GM21825 (cell line): ENCODE measurements around the gene CDC42BPA.
"Not testable (repeated sequence)": the region's sequence is repeated elsewhere in the genome, so short reads cannot be mapped to it uniquely, and the experiment has no call there.

Experiments
- ATAC-seq: cut with Tn5 transposase; IDR thresholded peaks from one replicate; pipeline ENCODE4 v1.9.1; 2021; ENCODE audit warnings: mild to moderate bottlenecking, moderate library complexity; ENCODE audit not compliant: unreplicated experiment

The CDC42BPA gene

GRCh38 chr1:227261501-227261900 is 56.8 kb downstream of the CDC42BPA start:
- ATAC-seq: no peak

DNA sequence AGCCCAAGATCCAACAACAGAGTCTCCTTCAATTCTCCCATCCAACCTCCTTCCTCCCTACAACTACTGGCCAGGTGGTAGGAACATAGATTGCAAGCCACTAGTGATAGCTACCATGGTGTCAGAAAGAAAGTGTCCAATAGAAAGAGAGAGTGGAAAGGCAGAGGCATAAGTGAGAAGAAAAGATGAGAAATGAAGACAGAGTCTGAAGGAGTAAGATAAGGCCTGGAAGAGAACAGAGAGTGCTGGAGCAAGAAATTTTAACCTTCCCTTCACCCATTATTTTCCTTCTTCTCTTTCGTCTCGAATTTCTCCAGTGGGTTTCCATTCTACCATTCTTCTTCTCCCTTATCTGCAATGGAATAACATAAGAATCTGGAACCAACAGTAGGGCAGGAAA is 57.9 kb downstream of the CDC42BPA start:
- no peak for ATAC-seq

DNA sequence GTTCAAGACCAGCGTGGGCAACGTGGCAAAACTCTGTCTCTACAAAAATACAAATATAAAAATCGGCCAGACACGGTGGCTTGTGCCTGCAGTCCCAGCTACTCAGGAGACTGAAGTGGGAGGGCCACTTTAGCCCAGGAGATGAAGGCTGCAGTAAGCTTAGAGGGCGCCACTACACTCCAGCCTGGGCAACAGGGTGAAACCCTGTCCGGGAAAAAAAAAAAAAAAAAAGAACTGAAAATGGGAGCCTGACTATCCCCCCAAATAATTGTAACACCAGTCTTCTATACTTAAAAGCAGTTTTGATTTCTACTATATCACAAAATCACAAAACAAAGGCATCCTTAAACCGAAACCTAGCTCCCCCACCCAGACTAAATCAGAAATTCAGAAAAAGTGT is 60.3 kb downstream of the CDC42BPA start:
- ATAC-seq: no peak

DNA sequence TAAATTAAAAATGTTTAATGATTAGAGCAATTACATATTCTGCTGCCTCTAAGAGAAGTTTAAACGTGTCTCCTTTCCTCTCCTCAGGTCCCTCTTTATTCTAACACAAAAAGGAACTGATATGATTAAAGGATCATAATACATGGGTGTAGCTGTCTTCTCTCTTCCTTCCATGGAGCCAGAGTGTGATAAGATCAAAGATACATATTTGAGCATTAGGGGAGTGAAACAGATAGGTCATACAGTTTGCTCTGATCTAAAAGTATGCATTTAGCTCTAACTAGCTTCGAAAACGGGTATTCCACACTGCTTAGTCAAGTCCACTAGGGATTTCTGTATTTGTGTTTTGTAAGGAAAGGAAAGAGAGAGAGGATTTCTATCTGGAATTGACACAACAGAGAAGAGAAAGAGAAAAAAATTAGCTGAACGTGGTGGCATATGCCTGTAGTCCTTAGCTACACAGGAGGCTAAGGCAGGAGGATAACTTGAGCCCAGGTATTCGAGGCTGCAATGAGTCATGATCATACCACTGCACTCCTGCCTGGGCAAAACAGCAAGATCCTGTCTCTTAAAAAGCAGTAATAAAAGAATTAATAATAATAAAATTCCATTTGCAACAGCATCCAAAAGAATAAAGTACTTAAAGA is 63.1 kb downstream of the CDC42BPA start:
- ATAC-seq: no peak

DNA sequence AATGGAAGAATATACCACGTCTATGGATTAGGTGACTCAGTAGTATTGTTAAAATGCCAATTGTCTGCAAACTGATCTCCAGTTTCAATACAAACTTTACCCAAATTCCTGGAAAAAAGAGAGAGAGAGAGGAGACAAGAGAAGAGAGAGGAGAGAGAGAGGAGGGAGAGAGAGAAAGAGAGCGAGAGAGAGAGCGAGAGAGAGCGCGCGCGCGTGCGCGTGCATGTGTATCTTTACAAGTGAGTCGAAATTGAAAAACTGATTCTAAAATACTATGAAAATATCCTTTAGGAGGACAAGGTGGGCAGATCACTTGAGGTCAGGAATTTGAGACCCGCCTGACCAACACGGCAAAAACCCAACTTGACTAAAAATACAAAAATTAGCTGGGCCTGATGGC is 65.2 kb downstream of the CDC42BPA start:
- ATAC-seq: no peak

- no peak for ATAC-seq
Observed at GRCh38 chr1:227245613-227246320, 72.5 kb downstream of the CDC42BPA start.

DNA sequence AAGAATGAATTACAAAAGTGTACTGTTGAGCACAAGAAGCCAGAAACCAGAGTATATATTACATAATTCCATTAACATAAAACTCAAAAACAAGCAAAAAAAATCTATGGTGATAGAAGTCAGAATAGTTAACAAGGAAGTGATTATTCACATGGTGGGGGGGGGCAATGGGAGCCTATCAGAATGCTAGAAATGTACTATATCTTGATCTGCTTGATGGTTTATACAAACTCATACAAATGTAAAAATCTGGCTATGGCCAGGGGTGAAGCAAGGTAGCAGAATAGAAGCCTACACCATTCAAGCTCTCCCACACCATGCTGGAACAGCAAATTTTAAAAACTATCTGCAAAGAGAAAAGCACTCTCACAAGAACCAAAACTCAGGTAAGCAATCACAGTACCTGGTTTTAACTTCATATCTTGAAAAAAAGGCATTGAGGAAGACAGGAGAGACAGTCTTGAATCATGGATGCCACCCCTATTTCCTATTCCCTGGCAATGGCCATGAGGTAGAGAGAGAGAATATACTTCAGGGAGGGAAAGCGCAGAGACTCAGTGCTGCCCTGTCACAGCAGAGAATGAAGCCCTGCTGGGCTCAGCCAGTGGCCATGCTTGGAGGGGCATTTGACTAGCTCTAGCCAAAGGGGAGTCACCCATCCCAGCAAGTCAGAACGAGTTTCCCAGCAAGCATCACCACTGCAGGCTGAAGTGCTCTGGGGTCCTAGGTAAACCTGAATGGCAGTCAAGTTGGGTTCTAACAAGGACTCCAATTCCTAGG is 73.8 kb downstream of the CDC42BPA start:
- ATAC-seq: no peak

DNA sequence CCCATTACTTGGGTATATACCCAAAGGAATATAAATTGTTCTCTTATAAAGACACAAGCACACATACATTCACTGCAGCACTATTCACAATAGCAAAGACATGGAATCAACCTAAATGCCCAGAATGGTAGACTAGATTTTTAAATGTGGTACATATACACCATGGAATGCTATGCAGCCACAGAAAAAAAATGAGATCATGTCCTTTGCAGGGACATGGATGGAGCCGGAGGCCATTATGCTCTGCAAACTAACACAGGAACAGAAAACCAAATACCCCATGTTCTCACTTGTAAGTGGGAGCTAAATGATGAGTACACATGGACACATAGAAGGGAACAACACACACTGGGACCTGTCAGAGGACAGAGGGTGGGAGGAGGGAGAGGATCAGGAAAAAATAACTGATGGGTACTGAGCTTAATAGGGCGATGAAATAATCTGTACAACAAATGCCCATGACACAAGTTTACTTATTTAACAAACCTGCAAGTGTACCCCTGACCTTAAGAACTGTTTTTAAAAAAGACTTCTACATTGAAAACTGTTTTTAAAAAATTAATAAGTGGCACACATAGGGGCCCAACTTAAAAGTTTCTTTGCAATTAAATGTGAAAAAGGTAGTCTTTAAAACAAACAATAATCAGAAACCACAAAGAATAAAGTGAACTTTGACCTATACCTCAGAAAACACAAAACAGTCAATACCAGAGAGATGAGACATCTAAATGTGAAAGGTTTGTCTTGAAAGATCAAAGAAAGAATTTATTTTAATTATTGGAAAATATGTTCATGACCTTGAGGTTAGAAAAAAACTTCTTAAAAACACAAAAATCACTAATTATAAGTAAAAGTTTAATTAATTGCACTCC is 75.2 kb downstream of the CDC42BPA start:
- no peak for ATAC-seq

DNA sequence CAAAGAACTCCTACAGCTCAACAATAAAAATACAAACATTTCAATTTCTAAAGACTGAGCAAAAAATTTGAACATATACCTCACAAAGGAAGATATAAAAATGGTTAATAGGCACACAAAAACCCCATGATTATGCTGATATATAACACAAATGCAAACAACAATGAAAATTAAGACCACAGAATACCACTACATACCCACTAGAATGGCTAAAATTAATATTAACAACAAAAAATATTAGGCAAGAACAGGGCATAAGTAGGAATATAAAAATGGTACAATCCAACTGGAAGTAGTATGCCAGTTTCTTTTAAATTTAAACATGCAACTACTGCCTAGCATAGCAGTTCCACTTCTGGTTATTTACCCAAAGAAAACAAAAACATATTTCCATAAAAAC is 77.3 kb downstream of the CDC42BPA start:
- ATAC-seq: no peak

- ATAC-seq: no peak
Observed at GRCh38 chr1:227234998-227235405, 83.3 kb downstream of the CDC42BPA start.

- not testable (repeated sequence) for ATAC-seq
Observed at GRCh38 chr1:227231128-227231527, 87.2 kb downstream of the CDC42BPA start.

- no peak for ATAC-seq
Observed at GRCh38 chr1:227228201-227228600, 90.1 kb downstream of the CDC42BPA start.

DNA sequence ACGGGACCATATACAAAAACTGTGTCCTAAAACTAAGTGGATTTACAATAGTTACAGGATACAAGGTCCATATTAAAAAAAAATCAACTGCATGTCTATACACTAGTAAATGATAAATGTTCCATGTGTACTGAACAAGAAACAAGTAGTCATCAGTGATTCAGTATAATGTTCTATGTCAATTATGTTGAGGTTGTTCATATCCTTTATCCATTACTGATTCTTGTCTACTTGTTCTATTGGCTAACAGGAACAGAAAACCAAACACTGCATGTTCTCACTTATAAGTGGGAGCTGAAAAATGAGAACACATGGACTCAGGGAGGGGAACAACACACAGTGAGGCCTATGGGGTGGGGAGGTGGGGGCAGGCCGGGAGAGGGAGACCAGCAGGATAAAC is 90.5 kb downstream of the CDC42BPA start:
- no peak for ATAC-seq

GRCh38 chr1:227225715-227226346 is 92.5 kb downstream of the CDC42BPA start:
- ATAC-seq: no peak

- no peak for ATAC-seq
Observed at GRCh38 chr1:227223171-227223806, 95.0 kb downstream of the CDC42BPA start.

DNA sequence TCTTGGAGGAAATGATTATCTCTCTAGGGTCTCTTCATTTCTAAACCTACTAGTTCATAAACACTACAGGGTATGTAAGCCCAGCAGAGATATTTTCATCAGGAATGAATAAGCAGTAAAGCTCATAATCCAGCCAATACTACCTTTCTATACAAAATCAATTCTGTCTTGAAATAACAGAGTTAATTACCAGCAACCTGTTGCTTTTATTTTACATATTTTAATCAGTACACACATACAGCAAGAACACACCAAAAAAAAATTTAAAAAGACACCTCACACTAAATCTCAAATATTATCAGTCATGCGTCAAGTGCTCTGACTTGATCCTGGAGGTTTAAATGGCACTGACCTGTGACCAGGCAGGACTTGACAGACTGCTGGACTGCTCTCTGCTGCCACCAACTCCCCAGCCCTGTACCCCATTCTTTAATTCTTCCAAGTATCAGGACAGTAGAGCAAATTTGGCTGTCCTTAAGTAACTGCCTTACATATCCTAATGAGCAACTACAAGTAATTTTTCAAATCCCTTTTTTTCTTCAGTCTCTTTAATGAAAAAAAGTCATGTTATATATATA is 98.5 kb downstream of the CDC42BPA start:
- no peak for ATAC-seq

- no peak for ATAC-seq
Observed at GRCh38 chr1:227218870-227219573, 99.3 kb downstream of the CDC42BPA start.

DNA sequence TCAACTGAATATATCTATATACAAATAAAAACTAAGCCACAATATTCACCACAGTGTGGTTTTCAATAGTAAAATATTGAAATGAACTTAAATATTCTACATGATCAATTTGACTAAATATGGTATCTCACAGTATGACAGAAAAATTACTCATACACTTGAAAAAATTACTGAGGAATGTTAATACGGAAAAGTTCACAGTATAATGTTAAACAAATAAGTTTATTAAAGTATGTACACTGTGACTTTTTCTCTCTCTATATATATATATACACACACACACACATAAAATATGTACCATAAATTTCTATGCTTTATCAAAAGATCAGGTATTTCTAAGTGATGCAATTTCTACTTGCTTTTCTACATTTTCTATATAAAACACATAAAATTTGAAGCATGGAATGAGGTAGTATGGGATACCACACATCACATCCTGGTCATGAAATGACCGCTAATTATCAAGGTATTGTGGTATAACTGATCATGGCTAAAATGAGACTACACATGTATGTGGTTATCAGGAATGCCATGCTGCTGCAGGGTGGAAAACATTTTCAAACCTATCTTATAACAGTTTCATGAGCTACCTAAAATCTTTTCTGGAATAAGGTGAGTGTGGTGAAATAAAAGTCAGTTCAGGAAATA is 102.3 kb downstream of the CDC42BPA start:
- no peak for ATAC-seq

DNA sequence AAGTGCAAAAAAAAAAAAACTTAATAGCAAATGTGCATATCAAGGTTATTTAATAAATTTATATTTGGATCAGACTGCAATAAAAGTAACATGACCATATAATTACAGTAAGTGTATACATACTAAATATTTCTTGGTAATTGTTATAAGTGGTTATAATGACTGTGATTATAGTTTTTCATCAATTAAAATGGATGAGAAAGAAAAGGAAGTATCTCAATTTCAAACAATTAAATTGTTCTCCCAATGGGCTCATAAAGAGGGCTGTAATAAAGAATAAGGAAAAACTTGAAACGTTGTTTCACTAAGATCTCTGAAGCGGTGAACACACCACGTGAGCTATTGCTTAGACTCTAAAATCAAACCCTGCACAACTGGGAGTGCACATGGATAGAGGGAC is 104.1 kb downstream of the CDC42BPA start:
- no peak for ATAC-seq
